HS-27A (cell line): Measurements from ENCODE around the gene POLA2.

Experiments used
- DNase-seq: peaks from one replicate; pipeline ENCODE4 v3.0.0-alpha.2; 2012; ENCODE audit warnings: low read depth, missing footprints

The POLA2 gene

GRCh38 chr11:65286686-65287085 lies 24.9 kb downstream of the POLA2 start:
- DNase-seq: no peak

GRCh38 chr11:65287601-65288000 lies 25.8 kb downstream of the POLA2 start:
- DNase-seq: no peak

- no peak for DNase-seq
Measured at GRCh38 chr11:65288706-65289536, 27.2 kb downstream of the POLA2 start.

- DNase-seq: no peak
Measured at GRCh38 chr11:65290448-65291165, 28.8 kb downstream of the POLA2 start.

- DNase-seq: peak; percentile 60
Measured at GRCh38 chr11:65291613-65292012, 29.9 kb downstream of the POLA2 start.

- DNase-seq: no peak
Measured at GRCh38 chr11:65292890-65293289, 31.1 kb downstream of the POLA2 start.

- DNase-seq: no peak
Measured at GRCh38 chr11:65293909-65294381, 32.2 kb downstream of the POLA2 start.

- DNase-seq: no peak
Measured at GRCh38 chr11:65295001-65295400, 33.2 kb downstream of the POLA2 start.

GRCh38 chr11:65295571-65296341 lies 34.0 kb downstream of the POLA2 start:
- DNase-seq: no peak

- DNase-seq: no peak
Measured at GRCh38 chr11:65297026-65297672, 35.4 kb downstream of the POLA2 start.

- no peak for DNase-seq
Measured at GRCh38 chr11:65298131-65298535, 36.4 kb downstream of the POLA2 start.

GRCh38 chr11:65298655-65299179 lies 37.0 kb downstream of the POLA2 start:
- DNase-seq: no peak

GRCh38 chr11:65300621-65301275 lies 39.0 kb downstream of the POLA2 start:
- DNase-seq: no peak

- peak; percentile 46 for DNase-seq
Measured at GRCh38 chr11:65301491-65302329, 39.9 kb downstream of the POLA2 start.

GRCh38 chr11:65303555-65303954 lies 41.8 kb downstream of the POLA2 start:
- DNase-seq: no peak

GRCh38 chr11:65304110-65304509 lies 42.3 kb downstream of the POLA2 start:
- DNase-seq: no peak

GRCh38 chr11:65304613-65305012 lies 42.9 kb downstream of the POLA2 start:
- no peak for DNase-seq

GRCh38 chr11:65305501-65306268 lies 43.9 kb downstream of the POLA2 start:
- DNase-seq: no peak
